K562 (cell line): Measurements from ENCODE around the gene PLTP. TPM values are rescaled to one million over a fixed set of nuclear protein-coding genes. Genes with fewer than 3 reads are reported as not detected.

Source experiments
- CEBPB ChIP-seq: fragments of 450-650 bp; IDR thresholded peaks from 2 replicates; pipeline ENCODE4 v1.6.1; 2016; ENCODE audit warnings: missing genetic modification characterization, missing compliant biosample characterization
- FOXA1 ChIP-seq: fragments of 450-650 bp; IDR thresholded peaks from 2 replicates; pipeline ENCODE4 v1.6.1; 2016; ENCODE audit warnings: mild to moderate bottlenecking, borderline replicate concordance
- NELFE ChIP-seq: IDR thresholded peaks from 2 replicates; pipeline ENCODE4 v1.6.1; 2011; ENCODE audit warnings: mild to moderate bottlenecking; ENCODE audit not compliant: insufficient read depth, insufficient read length
- NONO ChIP-seq, 2 experiments: fragments of 200-400 bp in 1 of 2; fragments of 450-650 bp in 1 of 2; formaldehyde crosslinking in 1 of 2; IDR thresholded peaks; 2 replicates each; pipeline ENCODE4 v1.6.1; 2017; ENCODE audit warnings: low read depth in 2 of 2, mild to moderate bottlenecking in 2 of 2, moderate library complexity in 2 of 2, low read length in 1 of 2
- NUFIP1 ChIP-seq: fragments of 450-650 bp; IDR thresholded peaks from 2 replicates; pipeline ENCODE4 v1.6.1; 2018; ENCODE audit not compliant: partially characterized antibody
- PRDM10 ChIP-seq: fragments of 450-650 bp; IDR thresholded peaks from 2 replicates; pipeline ENCODE4 v1.6.1; 2018; ENCODE audit not compliant: partially characterized antibody
- RERE ChIP-seq: sonication (generic); formaldehyde crosslinking; IDR thresholded peaks from 2 replicates; pipeline ENCODE4 v1.8.0; 2023; ENCODE audit warnings: missing genetic modification reagents, mild to moderate bottlenecking, borderline replicate concordance
- THRAP3 ChIP-seq: fragments of 450-650 bp; IDR thresholded peaks from 2 replicates; pipeline ENCODE4 v1.6.1; 2016; ENCODE audit warnings: mild to moderate bottlenecking, inconsistent platforms, borderline replicate concordance
- U2AF1 ChIP-seq: fragments of 200-400 bp; formaldehyde crosslinking; optimal IDR thresholded peaks from 2 replicates; pipeline ENCODE3; 2017; ENCODE audit warnings: mild to moderate bottlenecking, low read depth, low read length, moderate library complexity
- XRCC5 ChIP-seq: fragments of 200-400 bp; formaldehyde crosslinking; IDR thresholded peaks from 2 replicates; pipeline ENCODE4 v1.6.1; 2017; ENCODE audit warnings: low read depth, mild to moderate bottlenecking, low read length
- ZFP91 ChIP-seq: sonication (generic); formaldehyde crosslinking; IDR thresholded peaks from 2 replicates; pipeline ENCODE4 v1.8.0; 2022; ENCODE audit warnings: mild to moderate bottlenecking, missing genetic modification reagents
- ZNF143 ChIP-seq: sonication (generic); formaldehyde crosslinking; IDR thresholded peaks from 2 replicates; pipeline ENCODE4 v1.9.0; 2022; ENCODE audit warnings: mild to moderate bottlenecking, missing genetic modification reagents
- ZNF274 ChIP-seq: IDR thresholded peaks from 2 replicates; pipeline ENCODE4 v1.6.1; 2011; ENCODE audit warnings: low read depth, mild to moderate bottlenecking, low read length, moderate library complexity, borderline replicate concordance
- polyA plus RNA-seq, 8 experiments: library from polyadenylated mRNA; depleted of rRNA in 4 of 8; stranded (reverse) in 5 of 8; unstranded in 3 of 8; fragments of >200 nt; fragmentation: Nextera tagmentation in 2 of 8; fragmentation: Illumina TruSeq in 1 of 8; extraction: Ambion mirVana in 2 of 8; extraction: Trizol in 1 of 8; gene quantifications; 2 replicates each; pipeline versions ENCODE4 v1.2.1 to v1.2.3, GENCODE V29; 2011 to 2014; ENCODE audit warnings: inconsistent platforms in 1 of 8, missing spikeins in 1 of 8
- total RNA-seq, 7 experiments: library from RNA; depleted of rRNA in 6 of 7; stranded (reverse); fragments of >200 nt in 6 of 7; fragmentation: Illumina TruSeq in 2 of 7; extraction: Trizol in 2 of 7; gene quantifications; 2 replicates each; pipeline versions ENCODE4 v1.2.1 to v1.2.3, GENCODE V29; 2011 to 2021; ENCODE audit warnings: low replicate concordance in 1 of 7
- TF ChIP-seq, protein P1 (sequence below): fragments of 450-650 bp; IDR thresholded peaks from 2 replicates; pipeline ENCODE4 v1.6.1; 2017; ENCODE audit warnings: antibody characterized with exemption

Gene PLTP
- total and polyA plus RNA-seq, 9 of the 15 experiments (the other 6 are each of a cell fraction or from before 2014, with no cell fraction given): 2.8 to 29.3 (median 17.6) TPM

- TF ChIP-seq, protein P1, sequence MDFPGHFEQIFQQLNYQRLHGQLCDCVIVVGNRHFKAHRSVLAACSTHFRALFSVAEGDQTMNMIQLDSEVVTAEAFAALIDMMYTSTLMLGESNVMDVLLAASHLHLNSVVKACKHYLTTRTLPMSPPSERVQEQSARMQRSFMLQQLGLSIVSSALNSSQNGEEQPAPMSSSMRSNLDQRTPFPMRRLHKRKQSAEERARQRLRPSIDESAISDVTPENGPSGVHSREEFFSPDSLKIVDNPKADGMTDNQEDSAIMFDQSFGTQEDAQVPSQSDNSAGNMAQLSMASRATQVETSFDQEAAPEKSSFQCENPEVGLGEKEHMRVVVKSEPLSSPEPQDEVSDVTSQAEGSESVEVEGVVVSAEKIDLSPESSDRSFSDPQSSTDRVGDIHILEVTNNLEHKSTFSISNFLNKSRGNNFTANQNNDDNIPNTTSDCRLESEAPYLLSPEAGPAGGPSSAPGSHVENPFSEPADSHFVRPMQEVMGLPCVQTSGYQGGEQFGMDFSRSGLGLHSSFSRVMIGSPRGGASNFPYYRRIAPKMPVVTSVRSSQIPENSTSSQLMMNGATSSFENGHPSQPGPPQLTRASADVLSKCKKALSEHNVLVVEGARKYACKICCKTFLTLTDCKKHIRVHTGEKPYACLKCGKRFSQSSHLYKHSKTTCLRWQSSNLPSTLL: no peak
- no peak for TF ChIP-seq NONO (IDR thresholded peaks at IDR 0.05; ENCODE audit: low read depth in 2 of 2, low read length in 1 of 2)
- TF ChIP-seq RERE: no peak
- TF ChIP-seq PRDM10: peak; percentile 63
- no peak for TF ChIP-seq ZNF143 (CRISPR knock-in tag)
- TF ChIP-seq NUFIP1: no peak
- TF ChIP-seq FOXA1: 0 out of 2 replicates have a peak, but pooled peaks have one; percentile 27
- no peak for TF ChIP-seq THRAP3
- no peak for TF ChIP-seq U2AF1
- no peak for TF ChIP-seq CEBPB (tag)
- no peak for TF ChIP-seq NELFE
- no peak for TF ChIP-seq ZNF274
- TF ChIP-seq ZFP91 (CRISPR knock-in tag): no peak
- TF ChIP-seq XRCC5: peak; percentile 69; the same call in 1 of the 2 replicates
These were observed 23.6 kb upstream of the PLTP start (continued) for GRCh38 chr20:45935416-45936046.
